COLO668 (cell line): ENCODE results near the gene IL4.

ENCODE experiments used
- DNase-seq: peaks from one replicate; lab custom pipeline; 2025; ENCODE audit not compliant: unreplicated experiment; lab: John Stamatoyannopoulos, UW

The IL4 gene

GRCh38 chr5:132673488-132673887 is 301 bp upstream of the IL4 start:
- DNase-seq: no peak

DNA sequence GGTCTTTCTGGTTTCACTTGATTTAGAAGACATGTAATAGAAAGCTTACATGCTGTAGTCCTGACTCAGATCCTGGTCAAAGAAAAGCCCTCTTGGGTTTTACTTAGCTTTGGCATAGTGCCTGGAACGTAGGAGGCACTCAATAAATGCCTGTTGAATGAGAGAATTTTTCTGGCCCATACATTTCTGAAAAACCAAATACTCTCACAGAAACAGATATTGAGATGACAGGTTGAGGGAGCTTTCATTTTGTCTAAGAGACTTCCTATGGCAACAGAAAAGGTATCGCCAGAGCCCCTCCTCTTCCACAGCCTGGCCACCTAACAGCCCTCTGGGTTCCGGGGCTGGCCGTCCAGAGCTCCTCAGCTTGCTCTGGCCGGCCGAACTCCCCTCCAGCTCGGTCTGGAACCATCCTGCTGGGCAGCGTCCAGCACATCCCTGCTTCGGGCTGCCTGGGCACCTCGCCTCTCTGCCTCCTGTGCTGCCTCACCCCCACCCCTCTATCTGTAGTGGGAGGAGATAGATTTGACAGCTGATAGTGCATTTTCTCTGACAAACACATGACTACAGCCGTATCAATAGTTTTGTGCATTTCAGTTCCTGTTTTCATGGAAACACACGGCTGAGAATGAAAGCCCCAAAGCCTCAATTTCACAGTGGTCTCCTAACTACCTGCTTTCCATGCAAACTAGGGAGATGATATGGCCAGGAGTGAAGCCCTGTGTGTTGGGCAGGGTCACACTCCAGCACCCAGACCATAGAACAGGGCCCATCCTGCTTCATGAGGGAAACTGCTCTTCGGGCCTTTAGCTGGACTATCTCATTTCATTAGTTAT is 1.1 kb downstream of the IL4 start:
- DNase-seq: no peak

DNA sequence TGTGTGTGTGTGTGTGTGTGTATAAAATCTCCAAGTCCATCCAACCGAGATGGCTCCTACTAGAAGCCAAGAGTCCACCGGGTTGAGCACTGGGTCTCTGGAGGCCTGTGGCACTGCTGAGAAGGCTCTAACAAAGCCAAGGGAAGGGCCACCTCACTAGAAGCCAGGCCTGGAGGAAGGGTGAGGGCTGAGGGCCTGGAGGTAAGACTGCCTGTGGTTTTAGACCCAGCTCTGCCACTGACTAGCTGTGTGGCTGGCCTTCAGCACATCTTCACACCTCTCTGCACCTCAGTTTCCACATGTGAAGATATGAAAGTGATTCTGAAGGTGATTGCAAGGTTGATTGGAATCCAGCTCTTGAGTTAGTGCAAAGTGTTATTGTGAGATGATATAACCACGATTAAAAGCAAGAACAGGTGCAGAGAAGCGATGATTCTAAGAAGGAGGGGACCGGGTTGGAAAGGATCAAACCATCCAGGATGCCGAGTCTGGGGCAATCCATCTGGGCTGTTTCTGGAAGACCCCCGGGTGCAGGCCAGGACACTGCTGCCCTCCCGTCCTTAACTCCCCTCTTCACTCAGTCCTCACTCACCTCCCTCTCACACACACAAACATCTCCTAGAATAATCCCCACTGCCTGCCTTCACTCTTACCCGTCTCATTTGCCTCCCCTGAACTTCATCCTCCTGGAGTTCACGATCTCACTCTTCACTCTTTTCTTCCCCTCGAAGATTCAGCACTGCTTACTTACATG is 2.3 kb downstream of the IL4 start:
- no peak for DNase-seq

DNA sequence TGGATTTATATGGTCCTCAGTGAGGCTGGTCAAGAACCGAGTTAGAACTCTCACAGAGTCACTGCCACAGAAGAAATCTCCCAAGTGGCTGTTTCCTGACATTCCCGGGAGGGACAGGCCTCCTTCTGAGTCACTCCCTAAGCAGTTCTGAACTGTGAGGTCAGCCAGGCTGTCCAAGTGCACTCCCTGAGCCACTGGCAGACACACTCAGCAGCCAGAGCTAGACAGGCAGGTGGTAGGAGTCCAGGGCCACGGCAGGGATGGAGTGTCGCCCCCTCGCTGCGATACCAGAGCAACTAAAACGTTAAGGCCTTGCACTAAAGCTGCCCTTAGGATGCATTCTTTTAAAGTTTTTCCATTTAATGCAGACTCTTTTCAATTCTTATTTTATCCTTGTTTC is 3.4 kb downstream of the IL4 start:
- no peak for DNase-seq

DNA sequence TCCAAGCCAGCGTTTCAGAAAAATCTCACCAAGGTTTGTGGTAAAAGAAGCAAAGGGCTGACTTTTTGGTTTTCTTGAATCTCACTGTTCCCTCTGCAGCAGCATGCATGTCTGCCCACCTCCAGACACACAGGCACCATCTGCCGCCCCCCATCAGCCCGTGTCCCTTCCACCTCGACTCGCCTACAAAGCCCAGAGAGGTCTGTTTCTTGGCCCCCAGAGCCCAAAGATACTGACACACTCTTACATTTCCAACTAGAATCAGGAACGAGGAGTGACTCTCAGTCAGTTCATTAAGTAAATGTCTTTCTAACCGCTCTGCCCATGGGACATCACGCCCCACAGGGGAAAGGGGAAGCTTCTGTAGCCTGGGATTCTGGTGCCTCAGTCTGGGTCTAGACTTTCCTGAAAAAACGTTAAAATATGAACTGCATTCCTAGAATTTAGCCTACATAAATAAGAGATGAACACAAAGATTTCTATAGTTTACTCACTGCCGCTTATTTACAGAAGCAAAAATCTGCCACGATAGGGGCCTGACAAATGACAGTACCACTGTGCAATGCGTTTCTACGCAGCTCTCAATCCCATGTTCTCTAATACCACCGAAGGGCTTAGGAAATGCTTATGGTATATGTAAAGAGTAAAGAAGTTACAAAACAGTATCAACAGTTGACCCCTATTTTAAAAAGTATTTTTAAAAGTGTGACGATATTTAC is 4.1 kb downstream of the IL4 start:
- no peak for DNase-seq

- DNase-seq: no peak
Measured at GRCh38 chr5:132678735-132679134, 4.9 kb downstream of the IL4 start.

- no peak for DNase-seq
Measured at GRCh38 chr5:132679166-132679565, 5.4 kb downstream of the IL4 start.

DNA sequence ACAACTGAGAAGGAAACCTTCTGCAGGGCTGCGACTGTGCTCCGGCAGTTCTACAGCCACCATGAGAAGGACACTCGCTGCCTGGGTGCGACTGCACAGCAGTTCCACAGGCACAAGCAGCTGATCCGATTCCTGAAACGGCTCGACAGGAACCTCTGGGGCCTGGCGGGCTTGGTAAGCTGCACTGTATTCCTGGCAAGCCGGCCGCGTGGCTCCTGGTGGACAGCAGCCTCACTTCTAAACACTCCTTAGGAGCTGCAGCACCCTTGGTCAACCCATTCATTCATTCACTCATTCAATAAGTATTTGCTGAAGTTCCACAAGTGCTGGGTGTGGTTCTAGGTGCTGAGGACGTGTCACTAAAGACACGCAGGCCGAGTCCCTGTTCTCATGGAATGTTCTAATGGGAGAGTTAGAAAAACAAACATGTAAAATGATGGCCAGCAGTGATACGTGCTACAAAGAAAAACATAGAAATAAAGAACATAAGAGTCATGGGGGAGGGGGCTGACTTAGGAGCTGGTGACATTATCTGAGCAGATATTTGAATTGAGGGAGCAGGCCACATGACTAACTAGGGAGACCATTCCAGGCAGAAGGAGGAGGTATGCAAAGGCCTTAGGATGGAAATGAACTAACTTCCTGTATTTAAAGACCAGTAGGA is 6.1 kb downstream of the IL4 start:
- DNase-seq: no peak

DNA sequence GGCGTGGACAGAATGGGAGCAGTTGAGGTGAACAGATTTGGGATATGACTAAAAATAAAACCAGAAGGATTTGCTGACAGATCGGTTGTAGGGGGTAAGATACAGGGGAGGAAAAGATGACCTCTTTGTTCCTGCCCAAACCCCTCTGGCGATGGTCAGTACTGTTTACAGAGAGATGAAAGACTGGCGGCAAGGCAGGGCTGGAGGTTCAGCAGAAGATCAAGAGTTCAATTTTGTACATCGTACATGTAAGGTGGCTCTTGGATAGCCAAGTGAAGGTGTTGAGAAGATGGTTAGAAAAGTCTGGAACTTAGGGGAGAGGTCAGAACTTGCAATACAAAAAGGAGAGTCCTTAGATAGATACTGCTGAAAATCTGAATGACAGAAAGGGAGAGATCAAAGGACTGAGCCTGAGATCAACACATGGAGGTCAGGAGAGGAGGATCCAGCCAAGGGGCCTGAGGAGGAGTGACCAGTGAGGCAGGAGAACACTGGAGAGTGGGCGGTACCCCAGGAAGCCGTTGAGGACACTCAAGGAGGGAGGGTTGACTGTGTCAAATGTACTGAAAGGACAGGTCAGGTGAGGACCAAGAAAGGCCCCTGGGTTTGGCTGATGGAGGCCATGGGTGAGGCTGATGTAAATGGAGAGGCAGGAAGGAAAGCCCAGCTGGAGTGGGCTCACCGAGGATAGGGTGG is 7.1 kb downstream of the IL4 start:
- DNase-seq: no peak

- no peak for DNase-seq
Measured at GRCh38 chr5:132681476-132681831, 7.7 kb downstream of the IL4 start.

DNA sequence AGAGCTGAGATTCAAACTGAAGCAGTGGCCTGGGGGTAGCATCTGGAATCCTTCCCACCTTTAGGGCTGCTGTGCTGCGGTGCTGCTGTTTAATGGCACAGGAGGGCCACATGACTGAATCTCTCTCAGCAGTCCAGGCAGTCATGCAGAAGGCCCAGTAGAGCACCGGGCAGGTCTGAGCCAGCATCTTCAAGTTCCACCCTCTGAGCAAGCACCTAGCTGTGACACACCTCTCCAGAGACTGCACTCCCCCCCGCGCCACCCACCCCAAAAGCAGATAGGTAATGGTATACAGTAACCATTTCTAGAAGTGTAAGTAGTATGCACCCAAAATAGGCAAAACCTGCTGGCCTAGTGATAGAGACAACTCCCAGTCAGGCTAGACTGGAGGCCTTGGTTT is 8.2 kb downstream of the IL4 start:
- no peak for DNase-seq

DNA sequence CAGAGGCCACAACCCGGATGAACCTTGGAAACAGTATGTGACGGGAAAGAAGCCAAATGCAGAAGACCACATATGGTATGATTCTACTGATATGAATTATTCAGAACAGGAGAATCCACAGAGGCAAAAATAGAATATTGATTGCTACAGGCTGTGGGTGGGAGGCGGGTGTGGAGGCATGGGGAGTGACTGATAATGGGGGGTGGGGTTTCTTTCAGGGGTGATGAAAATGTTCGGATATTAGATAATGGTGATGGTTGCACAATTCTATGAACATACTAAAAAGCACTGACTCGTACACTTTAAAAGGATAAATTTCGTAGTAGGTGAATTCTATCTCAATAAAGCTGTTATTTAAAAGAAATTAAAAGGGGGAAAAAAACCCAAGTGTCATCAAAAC is 10.7 kb downstream of the IL4 start:
- DNase-seq: no peak

DNA sequence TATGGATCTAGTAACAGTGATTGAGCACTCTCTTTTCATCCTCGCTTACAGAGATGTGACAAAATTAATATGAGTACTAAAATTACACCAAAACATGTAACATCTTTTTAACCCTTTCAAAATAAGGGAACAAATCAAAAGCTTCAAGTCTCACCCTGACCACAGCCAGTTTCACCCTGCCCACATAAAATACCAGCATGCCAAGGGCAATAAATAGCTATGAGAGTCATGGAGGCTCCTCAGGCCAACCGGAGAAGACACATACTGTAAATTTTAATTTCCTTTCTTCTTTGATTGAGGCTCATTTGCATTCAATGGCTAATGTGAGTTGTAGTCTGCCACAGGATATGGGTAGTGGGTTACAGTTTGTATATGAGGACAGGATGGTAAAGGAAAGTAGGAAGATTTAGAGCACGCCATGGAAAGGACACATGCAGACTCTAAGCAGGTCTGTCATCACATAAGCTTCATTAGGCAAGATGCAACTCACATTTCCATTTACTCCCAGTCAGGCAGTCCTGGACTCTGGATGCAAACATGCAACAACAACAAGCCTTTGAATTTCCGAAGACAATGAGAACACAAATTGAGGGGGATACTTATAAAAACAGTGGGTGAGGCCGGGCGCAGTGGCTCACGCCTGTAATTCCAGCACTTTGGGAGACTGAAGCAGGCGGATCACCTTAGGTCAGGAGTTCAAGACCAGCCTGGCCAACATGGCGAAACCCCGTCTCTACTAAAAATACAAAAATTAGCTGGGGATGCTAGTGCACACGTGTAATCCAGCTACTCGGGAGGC is 11.3 kb downstream of the IL4 start:
- DNase-seq: no peak

DNA sequence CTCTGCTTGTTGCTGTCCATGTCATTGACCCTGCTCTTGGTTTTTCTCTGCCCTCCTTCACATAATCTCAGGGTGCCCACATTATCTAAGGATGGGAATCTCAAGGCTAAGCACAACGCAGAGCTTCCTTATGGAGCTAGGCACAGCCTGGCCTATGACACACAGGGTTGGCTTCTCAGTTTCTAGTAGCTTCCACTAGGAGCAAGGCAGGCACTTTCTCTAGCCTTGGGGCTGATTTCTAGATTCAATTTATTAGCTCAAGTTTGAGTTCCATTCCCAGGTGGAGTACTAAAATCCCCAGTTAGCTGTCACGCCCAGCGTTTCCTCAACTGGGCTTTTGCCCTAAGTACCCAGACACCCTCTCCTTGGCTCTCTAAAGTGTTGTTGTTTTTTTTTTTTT is 12.4 kb downstream of the IL4 start:
- no peak for DNase-seq

- DNase-seq: no peak
Measured at GRCh38 chr5:132687995-132688394, 14.2 kb downstream of the IL4 start.

GRCh38 chr5:132688536-132689339 is 14.9 kb downstream of the IL4 start:
- no peak for DNase-seq

GRCh38 chr5:132689513-132689912 is 15.7 kb downstream of the IL4 start:
- DNase-seq: no peak

- DNase-seq: no peak
Measured at GRCh38 chr5:132690156-132690555, 16.4 kb downstream of the IL4 start.
